Neural cell (in vitro differentiated cells): ENCODE data around the gene ZFP69. TPM values are rescaled to one million over a fixed set of nuclear protein-coding genes. Genes with fewer than 3 reads are reported as not detected.
"Not testable (repeated sequence)": the region's sequence is repeated elsewhere in the genome, so short reads cannot be mapped to it uniquely, and the experiment has no call there.

Source experiments
- H2AFZ ChIP-seq: fragments of 200-600, 300-800 bp; sonication (generic), shearing (Covaris generic); 2 replicates; pipeline ENCODE4 v1.6.0; 2014; ENCODE audit warnings: low read depth, mild to moderate bottlenecking, antibody characterized with exemption, low read length, moderate library complexity
- H3F3A ChIP-seq: fragments of 200-600 bp; shearing (Covaris generic); 2 replicates; pipeline ENCODE4 v1.6.1; 2016; ENCODE audit warnings: mild to moderate bottlenecking, moderate library complexity, mixed read lengths, antibody characterized with exemption, low read length; ENCODE audit not compliant: insufficient read depth, poor library complexity, severe bottlenecking
- H3K27ac ChIP-seq: fragments of 200-600, 300-800 bp; sonication (generic), shearing (Covaris generic); 2 replicates; pipeline ENCODE4 v1.5.1; 2014; ENCODE audit warnings: mild to moderate bottlenecking, low read length, moderate library complexity
- H3K27me3 ChIP-seq: fragments of 300-800, 200-600 bp; sonication (generic), shearing (Covaris generic); 2 replicates; pipeline ENCODE4 v1.6.0; 2014; ENCODE audit warnings: mild to moderate bottlenecking, low read depth, low read length, moderate library complexity; ENCODE audit not compliant: insufficient read depth
- H3K36me3 ChIP-seq: fragments of 300-800, 200-600 bp; sonication (generic), shearing (Covaris generic); 2 replicates; pipeline ENCODE4 v1.5.1; 2014; ENCODE audit warnings: mild to moderate bottlenecking, antibody characterized with exemption, low read length, moderate library complexity; ENCODE audit not compliant: insufficient read depth
- H3K4me2 ChIP-seq: fragments of 300-800, 200-600 bp; sonication (generic), shearing (Covaris generic); 2 replicates; pipeline ENCODE4 v1.6.0; 2014; ENCODE audit warnings: mild to moderate bottlenecking, low read length
- H3K4me3 ChIP-seq: fragments of 300-800, 200-600 bp; sonication (generic), shearing (Covaris generic); 2 replicates; pipeline ENCODE4 v1.5.1; 2014; ENCODE audit warnings: mild to moderate bottlenecking, low read length, moderate library complexity
- H3K79me2 ChIP-seq: fragments of 200-600 bp; shearing (Covaris generic); replicated peaks from 2 replicates; pipeline ENCODE4 v1.6.0; 2014; ENCODE audit warnings: mild to moderate bottlenecking, low read length, moderate library complexity; ENCODE audit not compliant: insufficient read depth
- H3K9ac ChIP-seq: fragments of 300-800, 200-600 bp; sonication (generic), shearing (Covaris generic); 2 replicates; pipeline ENCODE4 v1.6.1; 2016; ENCODE audit warnings: mild to moderate bottlenecking, low read length, mixed read lengths
- H3K9me2 ChIP-seq: fragments of 200-600 bp; shearing (Covaris generic); 2 replicates; pipeline ENCODE4 v1.6.1; 2016; ENCODE audit warnings: mild to moderate bottlenecking, low read length, mixed read lengths; ENCODE audit not compliant: insufficient read depth
- H3K9me3 ChIP-seq: fragments of 200-600, 300-800 bp; sonication (generic), shearing (Covaris generic); 2 replicates; pipeline ENCODE4 v1.6.1; 2016; ENCODE audit warnings: mild to moderate bottlenecking, mixed run types, low read length, moderate library complexity, mixed read lengths
- H4K20me1 ChIP-seq: fragments of 200-600 bp; shearing (Covaris generic); 2 replicates; pipeline ENCODE4 v1.6.1; 2016; ENCODE audit warnings: mild to moderate bottlenecking, mixed run types; ENCODE audit not compliant: insufficient read depth
- CTCF ChIP-seq: fragments of 450-650 bp; IDR thresholded peaks from 2 replicates; pipeline ENCODE4 v1.5.1; 2014; ENCODE audit warnings: antibody characterized with exemption, mild to moderate bottlenecking, moderate library complexity; ENCODE audit not compliant: poor library complexity, severe bottlenecking
- EP300 ChIP-seq: fragments of 450-650 bp; conservative IDR thresholded peaks from 2 replicates; pipeline ENCODE4 v1.6.1; 2014; ENCODE audit warnings: antibody characterized with exemption, mild to moderate bottlenecking, moderate library complexity; ENCODE audit not compliant: poor library complexity, severe bottlenecking
- EZH2 ChIP-seq: fragments of 200-600, 300-800 bp; shearing (Covaris generic), sonication (generic); IDR thresholded peaks from 2 replicates; pipeline ENCODE4 v1.6.1; 2014; ENCODE audit warnings: antibody characterized with exemption, low read length, borderline replicate concordance, mild to moderate bottlenecking; ENCODE audit not compliant: insufficient read depth, poor library complexity, severe bottlenecking
- MXI1 ChIP-seq: fragments of 450-650 bp; conservative IDR thresholded peaks from 2 replicates; pipeline ENCODE4 v1.6.1; 2014; ENCODE audit warnings: antibody characterized with exemption, mild to moderate bottlenecking; ENCODE audit not compliant: poor library complexity, severe bottlenecking
- POLR2AphosphoS5 ChIP-seq: IDR thresholded peaks from 2 replicates; pipeline ENCODE4 v1.6.1; 2012
- RAD21 ChIP-seq: fragments of 450-650 bp; conservative IDR thresholded peaks from 2 replicates; pipeline ENCODE4 v1.6.1; 2014; ENCODE audit warnings: antibody characterized with exemption, mild to moderate bottlenecking, moderate library complexity
- REST ChIP-seq: IDR thresholded peaks from 2 replicates; pipeline ENCODE4 v1.6.1; 2012; ENCODE audit warnings: borderline replicate concordance
- SMC3 ChIP-seq: fragments of 450-650 bp; conservative IDR thresholded peaks from 2 replicates; pipeline ENCODE4 v1.6.1; 2014; ENCODE audit warnings: antibody characterized with exemption, mild to moderate bottlenecking, moderate library complexity; ENCODE audit not compliant: poor library complexity
- TAF1 ChIP-seq: IDR thresholded peaks from 2 replicates; pipeline ENCODE4 v1.6.1; 2012; ENCODE audit warnings: low read depth
- polyA plus RNA-seq: library from polyadenylated mRNA; depleted of rRNA; stranded (reverse); fragments of >200 nt; gene quantifications from 2 replicates; pipeline ENCODE4 v1.2.3, GENCODE V29; 2014

The ZFP69 gene
- polyA plus RNA-seq, 1 donor from 2014 or later, result 12.3 TPM

GRCh38 chr1:40479156-40479555 is 2.1 kb downstream of the ZFP69 start:
- H4K20me1 ChIP-seq, result no peaks in the 10 kb centered on the region
- no peaks in the 10 kb centered on the region for H3F3A ChIP-seq
- H3K9ac ChIP-seq, result no peak overlapping the region
- peaks cover 4% of the 10 kb centered on the region for H3K36me3 ChIP-seq
- no peaks in the 10 kb centered on the region for H3K27me3 ChIP-seq
- no peaks in the 10 kb centered on the region for H3K9me2 ChIP-seq
- no peak for TF ChIP-seq TAF1
- TF ChIP-seq MXI1, result no peak
- TF ChIP-seq EP300, result no peak
- TF ChIP-seq EZH2, result no peak
- TF ChIP-seq POLR2AphosphoS5, result no peak
- no peak for TF ChIP-seq CTCF
- TF ChIP-seq SMC3, result no peak
- TF ChIP-seq REST, result no peak
- no peak for TF ChIP-seq RAD21
- H3K27ac ChIP-seq, result no peak overlapping the region
- H2AFZ ChIP-seq, result no peak overlapping the region
- no peaks in the 10 kb centered on the region for H3K79me2 ChIP-seq
- no peak overlapping the region for H3K4me2 ChIP-seq
- peaks cover 3% of the 10 kb centered on the region for H3K9me3 ChIP-seq
- peak overlapping the region; percentile 74 for H3K4me3 ChIP-seq

GRCh38 chr1:40495315-40495903 is 18.3 kb downstream of the ZFP69 start:
- Histone ChIP-seq H3K4me3 (no peak overlapping the region), H4K20me1 (no peaks in the 10 kb centered on the region), H3F3A (no peaks in the 10 kb centered on the region), H3K27ac (no peak overlapping the region), H3K4me2 (no peak overlapping the region), H3K9me3 (peaks cover 12% of the 10 kb centered on the region), H3K9ac (no peak overlapping the region), H2AFZ (no peak overlapping the region), H3K36me3 (peaks cover 19% of the 10 kb centered on the region), H3K27me3 (no peaks in the 10 kb centered on the region), H3K79me2 (no peaks in the 10 kb centered on the region), H3K9me2 (no peaks in the 10 kb centered on the region)
- TF ChIP-seq CTCF (no peak), SMC3 (no peak), REST (no peak), POLR2AphosphoS5 (no peak), EZH2 (no peak), MXI1 (no peak), TAF1 (no peak), EP300 (no peak), RAD21 (no peak)

GRCh38 chr1:40502651-40503050 is 25.6 kb downstream of the ZFP69 start:
- not testable (repeated sequence) for H3K79me2 ChIP-seq, H3K4me3 ChIP-seq, H2AFZ ChIP-seq, H3K27ac ChIP-seq, H3K36me3 ChIP-seq, H3K27me3 ChIP-seq, H3K9me3 ChIP-seq, H3K9ac ChIP-seq, H3F3A ChIP-seq, H4K20me1 ChIP-seq, H3K4me2 ChIP-seq, H3K9me2 ChIP-seq
